HG02885 (cell line): ENCODE data around the gene HCK.

Experiments used
- ATAC-seq: cut with Tn5 transposase; IDR thresholded peaks from one replicate; pipeline ENCODE4 v1.9.1; 2021; ENCODE audit warnings: mild to moderate bottlenecking; ENCODE audit not compliant: unreplicated experiment, poor library complexity

The HCK gene

GRCh38 chr20:32123088-32123487 lies 71.0 kb downstream of the HCK start:
- no peak for ATAC-seq

- ATAC-seq: no peak
Observed at GRCh38 chr20:32124916-32125454, 72.9 kb downstream of the HCK start.

- no peak for ATAC-seq
Observed at GRCh38 chr20:32125506-32125905, 73.5 kb downstream of the HCK start.

GRCh38 chr20:32126919-32127318 lies 74.9 kb downstream of the HCK start:
- no peak for ATAC-seq

- no peak for ATAC-seq
Observed at GRCh38 chr20:32127347-32127746, 75.3 kb downstream of the HCK start.

DNA sequence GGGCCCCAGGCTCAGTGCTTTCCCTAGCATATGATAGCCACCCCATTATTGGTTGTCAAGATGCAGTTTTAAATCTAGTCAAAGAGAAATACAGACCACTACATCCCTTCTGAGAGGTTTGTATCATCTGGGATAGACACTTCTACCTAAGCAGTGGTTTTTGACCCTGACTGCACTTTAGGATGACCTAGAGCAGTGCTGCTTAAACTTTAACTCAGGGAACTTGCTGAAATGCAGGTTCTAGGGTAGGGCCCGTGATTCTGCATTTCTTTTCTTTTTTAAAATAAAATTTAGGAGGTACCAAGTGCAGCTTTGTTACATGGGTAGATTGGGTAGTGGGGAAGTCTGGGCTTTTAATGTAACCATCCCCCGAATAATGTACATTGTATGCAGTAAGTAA lies 76.1 kb downstream of the HCK start:
- ATAC-seq: no peak

GRCh38 chr20:32129863-32130262 lies 77.8 kb downstream of the HCK start:
- ATAC-seq: no peak

DNA sequence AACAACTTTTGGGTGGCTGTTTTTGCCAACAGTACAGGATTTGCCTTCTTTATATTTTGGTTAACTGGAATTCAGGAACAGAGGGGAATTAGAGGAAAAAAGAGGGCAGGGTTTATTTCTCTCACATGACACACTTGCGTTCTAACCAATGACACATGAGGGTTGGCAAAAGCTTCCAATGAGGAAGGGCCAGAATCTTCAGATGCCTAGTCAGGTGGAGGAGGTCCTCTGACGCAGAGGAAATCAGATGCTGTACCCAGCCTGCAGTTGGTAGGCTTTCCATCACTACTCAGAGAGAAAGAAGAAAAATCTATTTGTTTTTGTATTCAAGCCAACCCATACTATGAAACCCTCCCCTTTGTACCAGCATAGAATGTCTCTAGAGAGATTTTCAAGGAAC lies 78.3 kb downstream of the HCK start:
- ATAC-seq: no peak

DNA sequence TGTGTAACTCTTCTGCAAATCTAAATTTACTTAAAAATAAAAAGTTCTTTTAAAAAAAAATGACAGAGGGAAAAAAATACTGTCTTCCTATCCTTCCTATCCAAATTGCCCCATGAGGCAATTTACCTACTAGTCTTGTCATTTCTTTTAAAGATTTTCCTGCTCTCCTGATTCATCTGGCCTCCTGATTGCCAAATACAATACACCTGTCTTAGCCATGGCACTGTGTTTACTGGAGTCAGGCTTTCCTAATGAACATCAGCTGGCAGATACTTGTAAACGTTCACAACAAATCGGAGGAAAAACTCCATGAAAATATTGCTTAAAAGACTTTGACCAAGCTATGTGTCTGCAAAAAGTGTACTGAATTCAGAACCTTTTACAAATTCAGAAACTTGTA lies 78.9 kb downstream of the HCK start:
- no peak for ATAC-seq

DNA sequence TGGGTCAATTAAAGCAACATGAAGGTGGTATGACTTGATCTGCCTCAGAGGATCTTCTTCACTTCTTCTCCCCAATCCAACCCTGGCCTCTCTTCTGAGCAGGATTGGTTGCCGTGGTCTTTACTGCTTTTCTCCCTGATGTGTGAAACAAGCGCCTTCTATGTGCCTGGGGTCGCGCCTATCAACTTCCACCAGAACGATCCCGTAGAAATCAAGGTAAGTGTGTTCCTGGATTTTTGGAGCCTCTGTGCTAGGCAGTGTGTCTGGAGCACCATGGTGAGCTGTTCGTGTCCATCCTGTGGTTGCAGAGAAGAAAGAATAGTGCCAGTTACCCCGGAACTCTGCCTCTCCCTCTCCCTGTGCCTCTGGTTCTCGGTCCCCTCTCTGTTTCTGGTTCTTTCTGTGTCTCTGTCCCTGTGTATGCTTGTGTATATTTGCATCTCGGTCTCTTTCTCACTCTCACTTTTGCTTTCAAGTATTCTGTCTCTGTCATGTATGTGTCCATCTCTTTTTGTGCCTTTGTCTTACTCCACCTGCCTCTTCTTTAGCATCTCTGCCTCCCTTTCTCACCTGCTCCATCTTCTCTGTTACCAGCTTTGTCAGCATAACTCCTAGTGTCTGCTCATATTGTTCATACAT lies 81.0 kb downstream of the HCK start:
- ATAC-seq: peak; percentile 97

- no peak for ATAC-seq
Observed at GRCh38 chr20:32134026-32134425, 82.0 kb downstream of the HCK start.

DNA sequence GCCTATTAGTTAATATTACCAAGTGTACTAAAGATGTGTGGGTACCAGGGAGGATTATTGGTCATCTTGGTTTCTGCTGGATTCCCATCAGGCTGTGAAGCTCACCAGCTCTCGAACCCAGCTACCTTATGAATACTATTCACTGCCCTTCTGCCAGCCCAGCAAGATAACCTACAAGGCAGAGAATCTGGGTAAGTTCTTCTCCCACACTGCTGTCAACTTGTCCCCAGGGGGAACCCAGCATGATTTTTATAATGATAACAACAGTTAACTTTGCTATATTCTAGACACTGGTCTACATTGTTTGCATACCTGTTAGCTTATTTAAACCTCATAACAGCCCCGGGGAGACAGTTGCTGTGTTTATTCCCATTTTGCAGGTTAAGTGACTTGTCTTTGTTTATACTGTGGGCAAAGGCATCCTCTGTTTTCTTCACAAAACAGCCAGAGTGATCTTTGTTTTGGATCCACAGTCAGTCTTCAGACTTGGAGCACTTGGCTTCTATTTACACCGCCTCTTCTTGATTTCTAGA lies 84.0 kb downstream of the HCK start:
- no peak for ATAC-seq

DNA sequence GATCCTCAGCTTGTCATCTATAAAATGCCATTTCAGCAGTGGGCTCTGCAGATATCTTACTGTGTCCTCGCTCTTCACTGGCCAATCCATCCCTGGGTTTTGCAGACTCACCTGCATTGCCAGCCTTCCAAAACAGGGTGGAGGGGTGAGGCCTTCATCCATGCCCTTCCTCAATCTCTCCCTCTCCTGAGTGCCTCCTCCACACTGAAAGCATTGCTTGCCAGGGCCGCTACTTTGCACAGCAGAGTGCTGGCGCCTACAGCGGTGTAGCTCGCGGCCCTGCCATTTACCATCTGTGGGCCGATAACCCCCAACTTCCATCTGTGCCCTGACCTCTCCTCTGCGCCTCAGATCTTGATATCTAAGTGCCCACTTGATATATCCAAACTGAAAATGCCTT lies 86.9 kb downstream of the HCK start:
- ATAC-seq: no peak

DNA sequence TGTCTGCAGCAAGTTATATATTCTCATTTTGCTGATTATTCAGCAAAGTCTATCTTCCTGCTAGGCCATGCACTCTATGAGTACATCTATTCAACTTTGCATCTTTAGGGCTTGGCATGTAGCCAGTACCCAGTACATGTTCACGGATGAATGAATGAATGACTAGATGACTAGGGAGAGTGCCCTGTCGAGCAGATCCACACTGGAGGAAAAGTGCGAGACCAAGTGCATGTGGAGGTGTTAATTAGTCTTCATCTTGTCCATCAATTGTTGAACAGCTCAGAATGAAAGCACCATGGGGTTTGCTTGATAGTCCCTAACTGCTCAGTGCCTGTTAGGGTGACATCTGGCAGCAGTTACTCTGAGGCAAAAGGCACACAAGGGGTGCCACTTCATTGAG lies 87.9 kb downstream of the HCK start:
- no peak for ATAC-seq

DNA sequence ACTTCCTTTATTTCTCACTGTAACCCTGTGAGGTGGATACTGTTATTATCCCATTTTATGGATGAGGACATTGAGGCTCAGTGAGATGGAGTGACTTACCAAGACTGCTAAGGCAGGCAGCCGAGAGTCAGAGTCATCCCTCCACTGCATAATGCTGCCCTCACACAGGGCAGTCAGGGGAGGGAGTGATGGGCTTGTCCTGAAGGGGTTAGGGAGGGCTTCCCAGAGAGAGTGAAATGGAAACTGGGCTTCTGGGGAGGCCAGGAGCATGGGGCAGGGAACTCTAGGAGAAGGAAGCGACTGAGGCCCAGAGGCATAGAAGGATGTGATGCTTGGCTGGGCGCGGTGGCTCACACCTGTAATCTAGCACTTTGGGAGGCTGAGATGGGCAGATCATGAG lies 88.6 kb downstream of the HCK start:
- ATAC-seq: no peak

DNA sequence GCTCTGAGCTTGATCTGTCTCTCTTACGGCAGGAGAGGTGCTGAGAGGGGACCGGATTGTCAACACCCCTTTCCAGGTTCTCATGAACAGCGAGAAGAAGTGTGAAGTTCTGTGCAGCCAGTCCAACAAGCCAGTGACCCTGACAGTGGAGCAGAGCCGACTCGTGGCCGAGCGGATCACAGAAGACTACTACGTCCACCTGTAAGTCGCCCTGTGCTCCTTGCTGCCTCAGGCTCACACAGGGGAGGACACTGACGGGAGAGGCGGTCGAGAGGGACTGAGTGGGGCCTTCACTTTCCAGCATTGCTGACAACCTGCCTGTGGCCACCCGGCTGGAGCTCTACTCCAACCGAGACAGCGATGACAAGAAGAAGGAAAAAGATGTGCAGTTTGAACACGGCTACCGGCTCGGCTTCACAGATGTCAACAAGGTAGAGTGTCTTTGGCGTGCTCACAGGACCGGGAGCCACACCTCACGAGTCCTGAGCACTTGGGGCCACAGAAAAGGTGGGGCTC lies 89.5 kb downstream of the HCK start:
- ATAC-seq: no peak

GRCh38 chr20:32142088-32142487 lies 90.0 kb downstream of the HCK start:
- no peak for ATAC-seq

DNA sequence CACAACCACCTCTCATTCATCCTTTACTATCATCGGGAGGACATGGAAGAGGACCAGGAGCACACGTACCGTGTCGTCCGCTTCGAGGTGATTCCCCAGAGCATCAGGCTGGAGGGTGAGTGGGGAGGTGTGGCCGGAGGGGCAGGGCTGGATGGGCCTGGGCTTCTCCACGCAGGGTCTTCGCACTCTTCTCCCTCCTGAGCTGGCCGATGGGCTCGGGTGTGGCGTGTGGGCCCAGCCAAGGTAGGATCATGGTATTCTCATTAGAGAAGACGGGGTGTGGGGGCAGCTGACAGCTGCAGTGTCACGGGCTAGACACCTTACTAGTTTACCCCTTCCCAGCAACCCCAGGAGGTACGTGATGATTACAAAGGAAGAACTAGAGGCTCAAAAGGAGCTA lies 90.9 kb downstream of the HCK start:
- no peak for ATAC-seq

DNA sequence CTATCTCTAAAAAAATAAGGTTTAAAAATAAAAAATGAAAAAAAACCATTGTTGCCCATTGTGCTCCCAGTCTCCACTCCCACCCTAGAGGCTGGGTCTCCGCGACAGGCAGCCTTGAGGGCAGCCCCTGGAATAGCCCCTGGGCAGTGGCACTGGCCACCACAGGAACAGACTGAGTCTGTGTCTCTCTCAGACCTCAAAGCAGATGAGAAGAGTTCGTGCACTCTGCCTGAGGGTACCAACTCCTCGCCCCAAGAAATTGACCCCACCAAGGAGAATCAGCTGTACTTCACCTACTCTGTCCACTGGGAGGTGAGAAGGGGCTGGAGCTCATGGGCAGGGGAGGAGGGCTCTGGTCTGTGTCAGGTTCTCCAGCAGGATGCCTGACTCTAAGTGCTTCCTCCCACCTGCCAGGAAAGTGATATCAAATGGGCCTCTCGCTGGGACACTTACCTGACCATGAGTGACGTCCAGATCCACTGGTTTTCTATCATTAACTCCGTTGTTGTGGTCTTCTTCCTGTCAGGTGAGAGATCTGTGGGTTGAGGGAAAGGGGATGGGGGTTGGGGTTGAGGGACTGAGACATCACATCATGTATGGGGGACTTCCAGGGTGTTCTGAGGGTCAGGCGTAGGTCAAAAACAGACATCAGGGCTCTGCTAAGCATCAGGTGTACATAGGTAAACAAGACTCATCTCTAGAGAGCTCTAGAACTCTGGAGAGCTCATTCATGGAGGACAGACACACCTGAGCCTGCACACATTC lies 93.0 kb downstream of the HCK start:
- no peak for ATAC-seq

DNA sequence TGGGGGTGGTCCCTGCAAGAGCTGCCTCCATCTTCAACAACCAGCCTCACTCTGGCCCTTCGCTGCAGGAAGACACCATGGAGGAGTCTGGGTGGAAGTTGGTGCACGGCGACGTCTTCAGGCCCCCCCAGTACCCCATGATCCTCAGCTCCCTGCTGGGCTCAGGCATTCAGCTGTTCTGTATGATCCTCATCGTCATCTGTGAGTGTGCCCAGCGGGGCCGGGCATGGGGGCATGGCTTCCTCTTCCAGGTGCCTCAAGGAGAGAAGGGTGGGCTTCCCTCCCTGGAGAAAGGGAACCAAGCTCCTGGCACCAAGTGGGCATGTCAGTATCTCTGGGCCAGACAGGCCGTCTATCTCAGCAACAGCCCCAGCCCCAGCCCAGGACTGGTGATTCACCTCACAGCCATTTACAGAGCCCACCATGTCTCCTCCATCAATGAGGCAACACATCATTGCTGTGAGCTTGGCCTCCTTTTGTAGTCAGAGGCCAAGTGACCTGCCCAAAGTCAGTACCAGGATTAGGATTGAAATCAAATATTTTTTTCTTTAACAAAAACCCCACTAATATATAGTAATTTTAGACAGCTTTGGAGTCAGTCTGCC lies 97.6 kb downstream of the HCK start:
- ATAC-seq: no peak

- ATAC-seq: no peak
Observed at GRCh38 chr20:32150291-32150848, 98.3 kb downstream of the HCK start.
